Skeletal muscle cell (primary cell): Measurements from ENCODE around the gene MANBA.
"Not testable (repeated sequence)": the region's sequence is repeated elsewhere in the genome, so short reads cannot be mapped to it uniquely, and the experiment has no call there.

Experiments used
- DNase-seq: peaks from one replicate; pipeline ENCODE4 v3.0.0-alpha.2; 2010; ENCODE audit warnings: low read depth
- H3K4me3 ChIP-seq: 2 replicates; pipeline ENCODE4 v1.5.1; 2011; ENCODE audit warnings: low read depth, mild to moderate bottlenecking, control low read depth, low read length, moderate library complexity

MANBA gene

DNA sequence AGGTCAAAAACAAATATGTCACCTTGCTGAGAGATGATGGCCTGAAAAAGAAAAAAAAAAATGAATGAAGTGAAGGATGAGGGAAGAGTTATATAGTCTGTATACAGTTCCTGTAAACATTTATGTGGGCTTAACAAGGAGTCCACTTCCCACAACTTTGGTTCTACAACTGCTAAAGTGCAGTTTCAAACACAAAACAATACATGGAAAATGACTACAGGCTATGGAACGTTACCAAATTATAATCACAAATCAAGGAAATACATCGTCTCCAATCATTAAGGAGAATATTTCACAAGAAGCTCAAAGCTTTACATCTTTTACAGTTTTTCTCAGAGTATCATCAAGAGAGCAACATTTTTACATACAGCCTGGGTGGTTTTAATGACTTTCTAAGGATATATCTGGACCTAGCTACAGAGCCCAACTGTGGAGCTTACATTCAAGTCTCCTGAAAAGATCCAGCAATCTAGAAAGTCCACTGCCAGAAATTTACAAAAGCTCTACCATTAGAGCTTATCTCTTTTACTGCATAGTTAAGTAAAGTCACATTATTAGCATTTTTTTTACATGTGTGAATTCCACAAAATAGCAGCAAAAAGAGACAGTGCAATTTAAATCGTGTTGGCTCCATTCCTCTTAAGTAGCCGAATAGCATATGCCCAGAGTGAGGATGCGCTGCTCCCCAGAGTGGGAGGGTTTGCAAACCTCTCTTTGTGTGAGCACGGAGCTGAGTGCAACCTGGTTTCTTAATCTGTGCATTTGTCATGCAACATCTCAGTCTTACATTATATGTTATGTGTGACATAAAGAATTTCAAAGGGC, 128.3 kb downstream of the MANBA start:
- DNase-seq: no peak

DNA sequence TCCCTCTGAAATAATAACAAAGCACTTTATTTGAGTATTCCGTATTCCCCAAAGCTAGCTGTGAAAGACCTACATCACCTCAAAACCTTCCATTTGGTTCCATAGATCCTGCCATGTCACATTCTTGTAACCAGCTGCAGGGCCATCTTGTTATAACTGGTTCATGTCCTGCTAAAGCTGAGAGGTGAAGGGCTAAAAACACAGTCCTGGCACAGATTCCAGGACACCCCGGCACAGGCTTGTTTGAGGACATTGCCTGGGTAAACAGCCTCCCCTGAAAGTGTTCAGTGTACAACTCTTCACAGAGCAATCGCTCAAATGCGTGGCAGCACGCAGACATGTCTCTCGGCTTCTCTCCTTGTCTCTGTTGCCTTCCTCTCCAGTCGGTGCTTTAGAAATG, 129.2 kb downstream of the MANBA start:
- H3K4me3 ChIP-seq: no peak overlapping the region
- DNase-seq: no peak

More for the DNA sequence above, 128.3 kb downstream of the MANBA start:
- H3K4me3 ChIP-seq: no peak overlapping the region

DNA sequence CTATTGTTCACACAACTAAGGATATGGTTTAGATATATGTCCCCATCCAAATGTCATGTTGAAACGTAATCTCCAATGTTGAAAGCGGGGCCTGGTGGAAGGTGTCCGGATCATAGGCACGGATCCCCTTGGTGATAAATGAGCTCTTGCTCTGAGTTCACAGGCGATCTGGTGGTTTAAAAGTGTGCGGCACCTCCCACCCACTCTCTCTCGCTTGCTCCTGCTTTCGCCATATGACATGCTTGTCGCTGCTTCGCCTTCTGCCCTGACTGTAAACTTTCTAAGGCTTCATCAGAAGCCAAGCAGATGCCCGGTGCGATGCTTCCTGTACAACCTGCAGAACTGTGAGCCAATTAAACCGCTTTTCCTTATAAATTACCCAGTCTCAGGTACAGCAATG, 131.1 kb downstream of the MANBA start:
- no peak overlapping the region for H3K4me3 ChIP-seq
- DNase-seq: no peak

DNA sequence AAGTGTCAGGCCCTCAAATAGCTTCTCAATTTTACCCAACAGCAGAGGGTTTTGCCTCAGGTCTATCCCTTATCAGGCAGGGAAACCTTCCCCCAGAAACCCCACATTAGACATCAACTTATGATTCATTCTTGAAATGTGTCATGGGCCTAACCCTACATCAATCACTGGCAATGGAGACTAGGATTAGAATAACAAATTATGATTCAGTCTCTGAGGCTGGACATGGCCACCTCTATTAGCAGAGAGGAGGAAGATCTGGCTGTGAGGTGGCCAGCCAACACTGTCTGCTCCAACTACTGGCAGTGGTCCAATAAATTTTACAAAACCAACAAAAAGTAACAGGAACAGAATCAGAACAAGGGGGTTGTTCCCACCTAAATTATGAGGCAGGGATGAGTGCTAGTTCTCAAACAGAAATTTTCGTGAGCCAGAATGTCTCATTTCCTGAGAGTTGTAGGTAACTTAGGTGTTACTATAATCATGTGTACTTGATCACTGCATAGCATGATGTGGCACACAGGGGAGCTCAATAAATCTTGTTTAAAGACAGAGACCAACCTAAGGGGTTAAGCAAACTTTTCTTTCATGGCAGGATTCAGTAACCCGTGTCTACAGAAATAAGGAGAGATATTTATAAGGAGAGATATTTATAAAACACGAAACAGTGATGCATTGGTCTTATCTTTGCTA, 132.8 kb downstream of the MANBA start:
- DNase-seq: no peak
- no peak overlapping the region for H3K4me3 ChIP-seq

- no peak for DNase-seq
- no peak overlapping the region for H3K4me3 ChIP-seq
These were observed 135.4 kb downstream of the MANBA start for GRCh38 chr4:102625232-102625930.

GRCh38 chr4:102624505-102624904, 136.3 kb downstream of the MANBA start:
- no peak for DNase-seq
- no peak overlapping the region for H3K4me3 ChIP-seq

GRCh38 chr4:102623622-102624021, 137.1 kb downstream of the MANBA start:
- no peak for DNase-seq
- H3K4me3 ChIP-seq: no peak overlapping the region

DNA sequence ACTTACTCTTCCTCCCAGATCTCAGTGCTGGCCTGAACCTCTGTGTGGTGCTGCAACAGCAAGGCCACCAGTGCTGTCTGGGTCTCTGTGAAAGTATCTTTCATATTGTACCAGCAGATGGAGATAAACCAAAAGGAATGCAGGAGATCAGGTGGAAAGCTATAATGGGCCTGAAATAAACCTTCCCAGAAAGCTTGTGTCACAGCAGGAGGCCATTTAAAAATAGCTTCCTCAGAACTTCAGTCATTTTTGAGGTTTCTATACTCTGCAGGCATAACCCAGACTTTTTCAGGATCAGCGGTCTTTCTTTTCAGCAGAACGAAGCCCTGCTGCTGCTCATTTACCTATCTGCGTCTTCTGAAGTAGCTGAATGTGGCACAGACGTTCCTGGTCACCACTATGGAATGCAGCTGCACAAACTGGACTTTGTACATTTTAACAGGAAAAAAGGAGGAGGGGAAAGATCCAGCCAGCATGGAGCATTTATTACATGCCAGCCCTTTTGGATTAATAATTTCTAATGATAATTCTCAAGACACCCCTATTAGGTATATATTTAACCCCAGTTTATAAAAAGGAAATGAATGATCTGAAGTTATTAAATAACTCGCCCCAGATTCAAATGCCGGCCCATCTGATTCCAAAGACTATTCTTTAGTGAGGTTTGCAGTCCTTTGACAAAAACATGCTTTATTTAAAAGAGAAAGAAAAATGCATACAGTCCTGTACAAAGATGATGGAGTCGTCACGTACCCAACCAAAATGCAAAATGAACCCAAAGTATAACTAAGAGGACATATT, 139.9 kb downstream of the MANBA start:
- no peak overlapping the region for H3K4me3 ChIP-seq
- DNase-seq: no peak

DNA sequence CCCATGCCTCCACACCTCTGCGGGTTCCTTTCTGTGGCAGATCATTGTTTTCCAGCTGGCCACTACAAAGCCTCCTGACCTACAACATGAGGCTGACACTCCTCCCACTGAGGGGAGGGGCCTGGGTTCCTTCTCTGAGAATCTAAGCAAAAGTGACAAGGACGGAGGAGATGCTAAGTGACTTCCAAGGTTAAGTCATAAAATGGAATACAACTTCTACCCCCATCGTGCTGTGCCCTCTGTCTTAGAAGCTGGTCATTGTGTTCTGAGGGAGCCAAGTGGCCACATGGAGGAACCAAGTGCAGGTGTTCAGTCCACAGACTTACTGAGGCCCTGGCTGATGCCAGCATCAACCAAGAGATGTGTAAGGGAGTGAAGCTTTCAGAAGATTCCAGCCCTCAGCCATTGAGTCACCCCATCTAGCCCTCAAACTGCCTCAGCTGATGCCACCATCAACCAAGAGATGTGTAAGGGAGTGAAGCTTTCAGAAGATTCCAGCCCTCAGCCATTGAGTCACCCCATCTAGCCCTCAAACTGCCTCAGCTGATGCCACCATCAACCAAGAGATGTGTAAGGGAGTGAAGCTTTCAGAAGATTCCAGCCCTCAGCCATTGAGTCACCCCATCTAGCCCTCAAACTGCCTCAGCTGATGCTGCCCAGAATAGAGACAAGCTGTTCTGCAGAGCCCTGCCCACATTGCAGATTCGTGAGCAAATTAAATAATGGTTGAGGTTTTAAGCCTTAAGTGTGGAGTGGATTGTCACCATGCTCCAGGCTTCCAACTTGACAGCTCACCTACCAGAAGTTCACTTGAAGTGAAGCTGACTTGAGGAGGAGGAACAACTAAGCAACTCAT, 140.8 kb downstream of the MANBA start:
- not testable (repeated sequence) for DNase-seq, H3K4me3 ChIP-seq

DNA sequence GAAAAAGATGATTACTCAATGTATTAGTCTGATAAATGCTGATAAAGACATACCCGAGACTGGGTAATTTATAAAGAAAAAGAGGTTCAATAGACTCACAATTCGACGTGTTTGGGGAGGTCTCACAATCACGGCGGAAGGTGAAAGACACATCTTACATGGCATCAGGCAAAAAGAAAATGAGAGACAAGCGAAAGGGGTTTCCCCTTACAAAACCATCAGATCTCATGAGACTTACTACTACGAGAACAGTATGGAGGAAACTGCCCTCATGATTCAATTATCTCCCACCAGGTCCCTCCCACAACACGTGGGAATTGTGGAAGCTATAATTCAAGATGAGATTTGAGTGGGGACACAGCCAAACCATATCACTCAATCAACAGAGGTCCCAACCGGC, 141.7 kb downstream of the MANBA start:
- DNase-seq, H3K4me3 ChIP-seq: not testable (repeated sequence)

DNA sequence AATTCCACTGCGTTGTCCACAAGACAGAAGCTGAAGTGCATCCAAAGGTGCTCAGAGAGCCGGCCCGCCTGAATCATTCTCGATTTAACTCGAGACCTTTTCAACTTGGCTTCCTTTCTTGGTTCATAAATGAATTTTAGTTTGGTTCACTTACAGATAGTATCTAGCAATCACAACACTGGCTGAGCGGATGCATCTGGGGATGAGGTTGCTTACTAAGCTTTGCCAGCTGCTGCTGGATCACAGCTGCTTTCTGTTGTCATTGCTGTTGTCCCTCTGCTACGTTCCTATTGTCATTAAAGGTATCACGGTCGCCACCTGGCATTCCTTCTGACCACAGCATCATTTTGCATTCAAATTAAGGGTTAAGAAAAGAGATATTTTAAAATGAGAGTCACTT, 144.1 kb downstream of the MANBA start:
- DNase-seq: no peak

DNA sequence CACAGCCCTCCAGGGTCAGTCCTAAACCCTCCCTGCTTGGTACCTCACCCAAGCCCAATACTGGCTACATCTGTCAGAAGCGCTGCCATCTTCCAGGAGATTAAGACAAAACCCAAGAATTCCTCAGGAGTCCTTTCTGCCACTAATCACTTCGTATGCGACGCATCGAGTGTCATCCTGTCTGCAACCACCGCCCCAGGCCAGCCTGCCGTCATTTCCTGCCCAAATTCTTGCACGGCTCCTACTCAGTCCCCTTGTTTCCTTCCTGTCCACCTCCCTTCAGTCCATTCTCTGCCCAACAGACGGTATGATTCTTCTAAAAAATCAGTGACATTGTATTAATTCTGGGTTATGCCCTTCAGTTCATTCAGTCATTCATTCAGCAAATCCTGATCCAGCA, 146.0 kb downstream of the MANBA start:
- no peak overlapping the region for H3K4me3 ChIP-seq
- no peak for DNase-seq

More for the DNA sequence above, 144.1 kb downstream of the MANBA start:
- no peak overlapping the region for H3K4me3 ChIP-seq

GRCh38 chr4:102612824-102613366, 147.9 kb downstream of the MANBA start:
- H3K4me3 ChIP-seq: no peak overlapping the region
- no peak for DNase-seq

GRCh38 chr4:102612210-102612609, 148.6 kb downstream of the MANBA start:
- H3K4me3 ChIP-seq: no peak overlapping the region

DNA sequence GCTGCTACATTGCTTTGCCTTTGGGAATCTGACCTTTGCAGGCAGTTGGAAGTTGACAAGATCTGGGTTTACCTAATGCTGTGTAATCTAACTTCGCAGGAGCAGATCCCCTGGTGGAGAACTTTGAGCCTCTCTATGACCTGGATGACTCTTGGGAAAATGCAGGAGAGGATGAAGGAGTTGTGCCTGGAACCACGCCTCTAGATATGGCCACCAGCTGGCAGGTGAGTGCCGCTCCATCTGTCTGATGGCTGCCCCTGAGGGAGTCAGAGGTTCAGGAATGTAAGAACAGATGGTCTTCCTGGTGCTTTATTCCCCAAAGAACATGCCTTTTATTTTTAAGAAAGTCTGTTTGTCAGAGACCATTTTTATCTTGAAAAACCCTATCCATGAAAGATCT, 150.3 kb downstream of the MANBA start:
- no peak for DNase-seq
- no peak overlapping the region for H3K4me3 ChIP-seq

More at GRCh38 chr4:102612210-102612609, 148.6 kb downstream of the MANBA start:
- DNase-seq: no peak

- no peak overlapping the region for H3K4me3 ChIP-seq
- DNase-seq: no peak
These were observed 150.8 kb downstream of the MANBA start for GRCh38 chr4:102610007-102610406.

- no peak for DNase-seq
These were observed 152.6 kb downstream of the MANBA start for GRCh38 chr4:102608190-102608589.

GRCh38 chr4:102606846-102607450, 153.8 kb downstream of the MANBA start:
- H3K4me3 ChIP-seq: no peak overlapping the region

More at GRCh38 chr4:102608190-102608589, 152.6 kb downstream of the MANBA start:
- H3K4me3 ChIP-seq: no peak overlapping the region

More at GRCh38 chr4:102606846-102607450, 153.8 kb downstream of the MANBA start:
- DNase-seq: no peak
